NT2/D1 (cell line): ENCODE measurements around the gene NRN1.

Experiments
- SUZ12 ChIP-seq: IDR thresholded peaks from 2 replicates; pipeline ENCODE4 v1.6.1; 2011; ENCODE audit not compliant: insufficient read length, insufficient read depth; ENCODE audit errors: extremely low read depth
- YY1 ChIP-seq: IDR thresholded peaks from 2 replicates; pipeline ENCODE4 v1.6.1; 2011; ENCODE audit not compliant: insufficient read length, insufficient read depth
- ZNF274 ChIP-seq: IDR thresholded peaks from 2 replicates; pipeline ENCODE4 v1.6.1; 2011; ENCODE audit warnings: mild to moderate bottlenecking, low read depth, low read length

- TF ChIP-seq SUZ12 (no peak), YY1 (no peak), ZNF274 (no peak)
Measured at GRCh38 chr6:5998236-5998635, 8.5 kb downstream of the NRN1 start.
